ENCODE results near the gene ZNF486.
"Not testable (repeated sequence)": the region's sequence is repeated elsewhere in the genome, so short reads cannot be mapped to it uniquely, and the experiment has no call there.

The ZNF486 gene

DNA sequence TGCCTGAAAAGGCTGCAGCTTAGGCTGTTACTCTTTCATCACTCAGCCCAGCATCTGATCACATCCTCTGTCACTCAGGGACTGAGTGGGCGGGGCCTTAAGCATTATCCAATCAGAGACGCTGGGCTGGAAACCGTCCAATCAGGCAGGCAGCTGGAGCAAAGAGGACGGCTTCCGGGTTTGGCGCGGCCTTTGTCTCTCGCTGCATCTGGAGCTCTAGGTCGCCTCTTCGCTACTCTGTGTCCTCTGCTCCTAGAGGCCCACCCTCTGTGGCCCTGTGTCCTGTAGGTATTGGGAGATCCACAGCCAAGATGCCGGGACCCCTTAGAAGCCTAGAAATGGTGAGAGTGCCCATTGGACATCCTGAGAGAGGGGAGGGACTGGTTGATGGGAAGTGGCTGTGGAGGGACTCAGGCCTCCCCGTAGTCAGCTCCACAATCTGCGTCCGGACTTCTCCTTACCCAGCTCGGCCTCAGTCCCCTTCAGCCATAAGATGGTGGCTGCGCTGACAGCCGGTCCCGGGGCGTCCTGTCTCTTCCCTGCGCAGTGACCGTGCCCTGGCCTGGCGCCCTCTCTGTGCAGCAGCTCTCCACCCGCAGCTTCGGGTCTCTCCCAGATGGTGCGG is at the start of gene ZNF486:
ZNF486 (plus strand) TSS at position 195 of the 625 bp plus-strand sequence; CDS start at position 312, 117 bp downstream.
- Histone ChIP-seq H3K27me3 (ENCODE audit: control insufficient read depth, insufficient read depth, low read length) (no peaks in the 10 kb centered on the region), H3K9me3 (ENCODE audit: control insufficient read depth, low read length) (no peaks in the 10 kb centered on the region), H3K9ac (ENCODE audit: low read length) (peak within 1 kb of the TSS; percentile 82), H3K4me1 (ENCODE audit: control insufficient read depth, insufficient read depth, low read length) (peaks cover 4% of the 10 kb centered on the region), H3K4me3 (ENCODE audit: low read length) (peak within 1 kb of the TSS; percentile 74), H3K36me3 (ENCODE audit: control insufficient read depth, insufficient read depth, low read length) (no peaks in the 10 kb centered on the region)

DNA sequence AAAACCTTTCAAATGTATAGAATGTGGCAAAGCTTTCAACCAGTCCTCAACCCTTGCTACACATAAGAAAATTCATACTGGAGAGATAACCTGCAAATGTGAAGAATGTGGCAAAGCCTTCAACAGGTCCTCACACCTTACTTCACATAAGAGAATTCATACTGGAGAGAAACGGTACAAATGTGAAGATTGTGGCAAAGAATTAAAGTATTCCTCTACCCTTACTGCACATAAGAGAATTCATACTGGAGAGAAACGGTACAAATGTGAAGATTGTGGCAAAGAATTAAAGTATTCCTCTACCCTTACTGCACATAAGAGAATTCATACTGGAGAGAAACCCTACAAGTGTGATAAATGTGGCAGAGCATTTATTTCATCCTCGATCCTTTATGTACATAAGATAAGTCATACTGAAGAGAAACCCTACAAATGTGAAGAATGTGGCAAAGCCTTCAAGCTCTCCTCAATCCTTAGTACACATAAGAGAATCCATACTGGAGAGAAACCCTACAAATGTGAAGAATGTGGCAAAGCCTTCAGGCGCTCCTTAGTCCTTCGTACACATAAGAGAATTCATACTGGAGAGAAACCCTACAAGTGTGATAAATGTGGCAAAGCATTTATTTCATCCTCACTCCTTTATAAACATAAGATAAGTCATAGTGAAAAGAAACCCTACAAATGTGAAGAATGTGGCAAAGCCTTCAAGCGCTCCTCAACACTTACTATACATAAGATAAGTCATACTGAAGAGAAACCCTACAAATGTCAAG is 48.8 kb upstream of the ZNF486 start:
- not testable (repeated sequence) for H3K4me3 ChIP-seq (ENCODE audit: low read length); H3K36me3 ChIP-seq (ENCODE audit: control insufficient read depth, insufficient read depth, low read length); H3K27me3 ChIP-seq (ENCODE audit: control insufficient read depth, insufficient read depth, low read length); H3K9ac ChIP-seq (ENCODE audit: low read length); H3K4me1 ChIP-seq (ENCODE audit: control insufficient read depth, insufficient read depth, low read length)
- peaks cover 27% of the 10 kb centered on the region for H3K9me3 ChIP-seq (ENCODE audit: control insufficient read depth, low read length)

DNA sequence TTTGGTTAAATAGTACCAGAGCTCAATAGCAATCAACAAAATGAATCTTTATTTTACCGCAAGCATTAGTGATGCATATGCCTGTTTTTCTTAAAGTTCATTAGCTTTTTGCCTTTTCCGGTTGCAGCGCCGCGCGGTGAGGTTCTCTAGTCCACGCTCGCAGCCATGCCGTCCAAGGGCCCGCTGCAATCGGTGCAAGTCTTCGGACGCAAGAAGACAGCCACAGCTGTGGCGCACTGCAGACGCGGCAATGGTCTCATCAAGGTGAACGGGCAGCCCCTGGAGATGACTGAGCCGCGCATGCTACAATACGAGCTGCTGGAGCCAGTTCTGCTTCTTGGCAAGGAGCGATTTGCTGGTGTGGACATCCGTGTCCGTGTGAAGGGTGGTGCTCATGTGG is 42.1 kb upstream of the ZNF486 start:
- H3K4me1 ChIP-seq (ENCODE audit: control insufficient read depth, insufficient read depth, low read length), result no peaks in the 10 kb centered on the region
- H3K4me3 ChIP-seq (ENCODE audit: low read length), result no peak overlapping the region
- H3K9me3 ChIP-seq (ENCODE audit: control insufficient read depth, low read length), result peaks cover 10% of the 10 kb centered on the region
- no peaks in the 10 kb centered on the region for H3K36me3 ChIP-seq (ENCODE audit: control insufficient read depth, insufficient read depth, low read length)
- no peaks in the 10 kb centered on the region for H3K27me3 ChIP-seq (ENCODE audit: control insufficient read depth, insufficient read depth, low read length)
- no peak overlapping the region for H3K9ac ChIP-seq (ENCODE audit: low read length)

DNA sequence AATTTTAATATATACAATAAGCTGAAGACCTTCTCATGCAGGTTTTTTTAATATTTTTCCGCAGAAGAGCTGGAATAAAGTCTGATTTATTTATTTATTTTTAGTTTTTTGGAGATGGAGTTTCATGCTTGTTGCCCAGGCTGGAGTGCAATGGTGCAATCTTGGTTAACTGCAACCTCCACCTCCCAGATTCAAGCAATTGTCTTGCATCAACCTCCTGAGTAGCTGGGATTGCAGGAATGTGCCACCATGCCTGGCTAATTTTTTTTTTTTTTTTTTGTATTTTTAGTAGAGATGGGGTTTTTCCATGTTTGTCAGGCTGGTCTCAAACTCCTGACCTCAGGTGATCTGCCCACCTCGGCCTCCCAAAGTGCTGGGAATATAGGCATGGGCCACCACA is 34.1 kb upstream of the ZNF486 start:
- not testable (repeated sequence) for H3K4me1 ChIP-seq (ENCODE audit: control insufficient read depth, insufficient read depth, low read length); H3K27me3 ChIP-seq (ENCODE audit: control insufficient read depth, insufficient read depth, low read length); H3K9ac ChIP-seq (ENCODE audit: low read length); H3K9me3 ChIP-seq (ENCODE audit: control insufficient read depth, low read length); H3K4me3 ChIP-seq (ENCODE audit: low read length); H3K36me3 ChIP-seq (ENCODE audit: control insufficient read depth, insufficient read depth, low read length)

DNA sequence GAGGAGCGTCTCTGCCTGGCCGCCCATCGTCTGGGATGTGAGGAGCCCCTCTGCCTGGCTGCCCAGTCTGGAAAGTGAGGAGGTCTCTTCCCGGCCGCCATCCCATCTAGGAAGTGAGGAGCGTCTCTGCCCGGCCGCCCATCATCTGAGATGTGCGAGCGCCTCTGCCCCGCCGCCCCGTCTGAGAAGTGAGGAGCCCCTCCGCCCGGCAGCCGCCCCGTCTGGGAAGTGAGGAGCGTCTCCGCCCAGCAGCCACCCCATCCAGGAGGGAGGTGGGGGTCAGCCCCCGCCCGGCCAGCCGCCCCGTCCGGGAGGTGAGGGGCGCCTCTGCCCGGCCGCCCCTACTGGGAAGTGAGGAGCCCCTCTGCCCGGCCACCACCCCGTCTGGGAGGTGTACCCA is 29.3 kb upstream of the ZNF486 start:
- not testable (repeated sequence) for H3K27me3 ChIP-seq (ENCODE audit: control insufficient read depth, insufficient read depth, low read length); H3K9ac ChIP-seq (ENCODE audit: low read length); H3K4me3 ChIP-seq (ENCODE audit: low read length); H3K9me3 ChIP-seq (ENCODE audit: control insufficient read depth, low read length); H3K36me3 ChIP-seq (ENCODE audit: control insufficient read depth, insufficient read depth, low read length); H3K4me1 ChIP-seq (ENCODE audit: control insufficient read depth, insufficient read depth, low read length)

DNA sequence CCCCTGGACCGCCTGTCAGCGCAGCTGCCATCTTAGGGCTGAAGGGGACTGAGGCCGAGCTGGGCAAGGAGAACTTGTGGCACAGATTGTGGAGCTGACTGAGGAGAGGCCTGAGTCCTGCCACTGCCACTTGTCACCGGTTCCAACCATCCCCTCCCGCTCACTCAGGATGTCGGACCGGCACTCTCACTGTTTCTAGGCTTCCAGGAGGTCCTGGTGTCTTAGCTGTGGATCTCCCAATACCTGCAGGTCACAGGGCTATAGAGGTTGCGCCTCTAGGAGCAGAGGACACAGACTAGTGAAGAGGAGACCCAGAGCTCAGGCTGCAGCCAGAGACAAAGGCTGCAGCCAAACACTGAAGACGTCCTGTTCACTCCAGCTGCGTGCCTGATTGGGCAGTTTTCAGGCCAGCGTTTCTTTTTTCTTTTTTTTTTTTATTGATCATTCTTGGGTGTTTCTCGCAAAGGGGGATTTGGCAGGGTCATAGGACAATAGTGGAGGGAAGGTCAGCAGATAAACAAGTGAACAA is 15.3 kb upstream of the ZNF486 start:
- no peak overlapping the region for H3K9ac ChIP-seq (ENCODE audit: low read length)
- H3K36me3 ChIP-seq (ENCODE audit: control insufficient read depth, insufficient read depth, low read length), result no peaks in the 10 kb centered on the region
- no peaks in the 10 kb centered on the region for H3K4me1 ChIP-seq (ENCODE audit: control insufficient read depth, insufficient read depth, low read length)
- H3K4me3 ChIP-seq (ENCODE audit: low read length), result no peak overlapping the region
- no peaks in the 10 kb centered on the region for H3K27me3 ChIP-seq (ENCODE audit: control insufficient read depth, insufficient read depth, low read length)
- H3K9me3 ChIP-seq (ENCODE audit: control insufficient read depth, low read length), result no peaks in the 10 kb centered on the region

DNA sequence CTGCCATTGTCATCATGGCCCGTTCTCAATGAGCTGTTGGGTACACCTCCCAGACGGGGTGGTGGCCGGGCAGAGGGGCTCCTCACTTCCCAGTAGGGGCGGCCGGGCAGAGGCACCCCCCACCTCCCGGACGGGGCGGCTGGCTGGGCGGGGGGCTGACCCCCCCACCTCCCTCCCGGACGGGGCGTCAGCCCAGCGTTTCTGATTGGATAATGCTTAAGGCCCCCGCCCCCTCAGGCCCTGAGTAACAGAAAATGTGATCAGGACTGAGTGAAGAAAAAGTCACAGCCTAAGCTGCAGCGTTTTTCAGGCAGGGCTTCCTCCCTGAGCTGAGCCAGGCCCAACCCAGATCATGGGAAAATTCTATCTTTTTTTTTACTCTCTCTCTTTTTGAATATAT is 14.5 kb upstream of the ZNF486 start:
- H3K4me3 ChIP-seq (ENCODE audit: low read length); H3K4me1 ChIP-seq (ENCODE audit: control insufficient read depth, insufficient read depth, low read length); H3K36me3 ChIP-seq (ENCODE audit: control insufficient read depth, insufficient read depth, low read length); H3K27me3 ChIP-seq (ENCODE audit: control insufficient read depth, insufficient read depth, low read length); H3K9me3 ChIP-seq (ENCODE audit: control insufficient read depth, low read length); H3K9ac ChIP-seq (ENCODE audit: low read length): not testable (repeated sequence)

DNA sequence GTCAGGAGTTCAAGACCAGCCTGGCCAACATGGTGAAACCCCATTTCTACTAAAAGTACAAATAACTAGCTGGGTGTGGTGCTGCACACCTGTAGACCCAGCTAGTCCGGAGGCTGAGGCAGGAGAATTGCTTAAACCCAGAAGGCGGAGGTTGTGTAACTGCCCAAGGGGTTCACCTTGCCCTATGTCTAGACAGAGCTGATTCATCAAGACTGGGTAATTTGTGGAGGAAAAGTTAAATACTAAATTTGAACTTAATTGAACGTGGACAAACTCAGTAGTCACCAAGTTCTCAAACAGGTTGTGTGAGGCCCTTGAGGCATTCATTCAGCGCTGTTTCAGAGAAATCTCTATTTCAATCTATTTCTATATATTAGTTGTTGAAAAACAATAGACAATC is 13.7 kb upstream of the ZNF486 start:
- no peaks in the 10 kb centered on the region for H3K27me3 ChIP-seq (ENCODE audit: control insufficient read depth, insufficient read depth, low read length)
- no peaks in the 10 kb centered on the region for H3K9me3 ChIP-seq (ENCODE audit: control insufficient read depth, low read length)
- no peaks in the 10 kb centered on the region for H3K36me3 ChIP-seq (ENCODE audit: control insufficient read depth, insufficient read depth, low read length)
- no peak overlapping the region for H3K4me3 ChIP-seq (ENCODE audit: low read length)
- H3K9ac ChIP-seq (ENCODE audit: low read length), result no peak overlapping the region
- H3K4me1 ChIP-seq (ENCODE audit: control insufficient read depth, insufficient read depth, low read length), result no peaks in the 10 kb centered on the region

DNA sequence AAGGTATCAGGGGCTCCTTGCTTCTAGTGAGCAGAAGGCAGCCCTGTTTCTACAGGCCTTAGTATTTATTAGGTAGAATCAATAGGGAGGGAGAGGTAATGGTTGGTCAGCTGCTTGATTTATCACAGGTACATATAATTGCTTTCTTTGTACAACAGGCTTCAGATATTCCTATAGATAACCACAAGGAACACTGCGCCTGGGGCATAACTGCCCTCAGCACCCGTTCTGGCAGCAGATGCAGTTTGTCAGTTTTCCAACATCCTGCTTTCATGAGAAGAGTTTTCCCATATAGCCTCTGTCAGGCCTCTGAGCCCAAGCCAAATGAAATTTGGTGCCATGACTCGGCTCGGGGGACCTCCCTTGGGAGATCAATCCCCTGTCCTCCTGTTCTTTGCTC is 12.4 kb upstream of the ZNF486 start:
- Histone ChIP-seq H3K9ac (ENCODE audit: low read length) (no peak overlapping the region), H3K27me3 (ENCODE audit: control insufficient read depth, insufficient read depth, low read length) (no peaks in the 10 kb centered on the region), H3K4me1 (ENCODE audit: control insufficient read depth, insufficient read depth, low read length) (no peaks in the 10 kb centered on the region), H3K36me3 (ENCODE audit: control insufficient read depth, insufficient read depth, low read length) (no peaks in the 10 kb centered on the region), H3K9me3 (ENCODE audit: control insufficient read depth, low read length) (no peaks in the 10 kb centered on the region), H3K4me3 (ENCODE audit: low read length) (no peak overlapping the region)

DNA sequence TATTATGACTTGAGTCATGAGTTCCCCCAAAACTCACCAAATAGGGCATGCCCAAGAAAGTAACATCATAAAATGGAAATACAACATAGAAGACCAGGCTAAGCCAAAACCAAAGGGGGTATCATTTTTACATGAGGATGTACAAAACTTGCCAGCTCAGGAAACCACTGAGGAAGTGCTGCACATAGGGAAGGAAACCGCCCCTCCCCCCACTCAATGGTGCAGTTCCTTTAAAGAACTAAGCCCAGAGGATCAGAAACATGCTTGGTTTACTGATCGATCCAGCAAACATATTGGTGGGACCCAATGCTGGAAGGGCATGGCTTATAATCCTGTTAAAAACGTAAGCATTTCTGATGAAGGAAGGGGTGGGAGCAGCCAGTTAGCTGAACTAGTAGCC is 4.2 kb upstream of the ZNF486 start:
- Histone ChIP-seq H3K4me1 (ENCODE audit: control insufficient read depth, insufficient read depth, low read length) (peaks cover 3% of the 10 kb centered on the region), H3K36me3 (ENCODE audit: control insufficient read depth, insufficient read depth, low read length) (no peaks in the 10 kb centered on the region), H3K9ac (ENCODE audit: low read length) (no peak overlapping the region), H3K27me3 (ENCODE audit: control insufficient read depth, insufficient read depth, low read length) (no peaks in the 10 kb centered on the region), H3K9me3 (ENCODE audit: control insufficient read depth, low read length) (no peaks in the 10 kb centered on the region), H3K4me3 (ENCODE audit: low read length) (no peak overlapping the region)

DNA sequence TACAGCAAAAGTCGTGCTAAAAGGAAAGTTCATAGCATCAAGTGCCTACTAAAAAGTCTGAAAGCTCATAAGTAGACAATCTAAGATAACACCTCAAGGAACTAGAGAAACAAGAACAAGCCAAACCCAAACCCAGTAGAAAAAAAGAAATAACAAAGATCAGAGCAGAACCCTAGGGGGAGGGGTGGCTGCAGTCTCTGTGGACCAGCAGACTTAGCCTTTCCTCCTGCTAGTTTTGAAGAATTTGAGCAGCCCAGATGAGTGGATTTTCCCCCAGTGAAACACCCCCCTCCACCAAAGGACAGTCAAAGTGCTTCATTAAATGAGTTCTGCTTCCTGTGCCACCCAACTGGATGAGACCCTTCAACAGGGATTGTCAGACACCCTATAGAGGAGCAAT is 2.6 kb upstream of the ZNF486 start:
- H3K4me1 ChIP-seq (ENCODE audit: control insufficient read depth, insufficient read depth, low read length), result peaks cover 4% of the 10 kb centered on the region
- no peaks in the 10 kb centered on the region for H3K36me3 ChIP-seq (ENCODE audit: control insufficient read depth, insufficient read depth, low read length)
- no peak overlapping the region for H3K4me3 ChIP-seq (ENCODE audit: low read length)
- H3K9ac ChIP-seq (ENCODE audit: low read length), result no peak overlapping the region
- H3K9me3 ChIP-seq (ENCODE audit: control insufficient read depth, low read length), result no peaks in the 10 kb centered on the region
- H3K27me3 ChIP-seq (ENCODE audit: control insufficient read depth, insufficient read depth, low read length), result no peaks in the 10 kb centered on the region

DNA sequence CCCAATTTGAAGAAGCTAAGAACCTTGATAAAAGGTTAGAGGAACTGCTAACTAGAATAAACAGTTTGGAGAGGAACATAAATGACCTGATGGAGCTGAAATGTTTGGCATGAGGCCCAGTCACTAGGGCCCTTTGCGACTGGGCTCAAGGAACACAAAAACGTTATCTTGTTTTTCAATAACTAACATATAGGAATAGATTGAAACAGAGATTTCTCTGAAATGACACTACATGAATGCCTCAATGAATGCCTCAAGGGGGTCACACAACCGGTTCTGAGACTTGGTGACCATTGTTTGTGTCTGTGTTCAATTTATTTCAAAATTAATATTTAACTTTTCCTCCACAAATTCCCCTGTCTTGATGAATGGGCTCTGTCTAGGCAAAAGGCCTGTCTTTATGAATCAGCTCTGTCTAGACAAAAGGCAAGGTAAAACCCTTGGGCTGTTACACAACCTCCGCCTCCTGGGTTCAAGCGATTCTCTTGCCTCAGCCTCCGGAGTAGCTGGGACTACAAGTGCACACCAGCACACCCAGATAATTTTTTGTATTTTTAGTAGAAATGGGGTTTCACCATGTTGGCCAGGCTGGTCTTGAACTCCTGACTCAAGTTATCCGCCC is 932 bp upstream of the ZNF486 start:
- Histone ChIP-seq H3K9me3 (ENCODE audit: control insufficient read depth, low read length) (no peaks in the 10 kb centered on the region), H3K9ac (ENCODE audit: low read length) (no peak overlapping the region), H3K36me3 (ENCODE audit: control insufficient read depth, insufficient read depth, low read length) (no peaks in the 10 kb centered on the region), H3K27me3 (ENCODE audit: control insufficient read depth, insufficient read depth, low read length) (no peaks in the 10 kb centered on the region), H3K4me1 (ENCODE audit: control insufficient read depth, insufficient read depth, low read length) (peaks cover 4% of the 10 kb centered on the region), H3K4me3 (ENCODE audit: low read length) (no peak overlapping the region)

Data from mucosa of stomach (tissue), 1 donor.